Neural progenitor cell (in vitro differentiated cells): Measurements from ENCODE around the gene SLC6A7. TPM values are rescaled to one million over a fixed set of nuclear protein-coding genes. Genes with fewer than 3 reads are reported as not detected.
A peak's percentile ranks its signal among the peaks of the same experiment; 100 is the strongest.

Experiments used
- DNase-seq: peaks from one replicate; pipeline ENCODE4 v3.0.0-alpha.2; 2016; ENCODE audit warnings: low spot score
- H2AFZ ChIP-seq: fragments of 200-600 bp; sonication (generic); replicated peaks from 2 replicates; pipeline ENCODE4 v1.6.1; 2016; ENCODE audit warnings: antibody characterized with exemption
- H3F3A ChIP-seq: fragments of 200-600 bp; sonication (generic); 2 replicates; pipeline ENCODE4 v1.6.1; 2016; ENCODE audit warnings: antibody characterized with exemption, low read depth
- H3K27ac ChIP-seq: fragments of 200-600 bp; sonication (generic); 2 replicates; pipeline ENCODE4 v1.5.1; 2016; ENCODE audit warnings: mild to moderate bottlenecking
- H3K27me3 ChIP-seq: fragments of 200-600 bp; sonication (generic); 2 replicates; pipeline ENCODE4 v1.6.1; 2016; ENCODE audit warnings: mild to moderate bottlenecking, moderate library complexity
- H3K36me3 ChIP-seq: fragments of 200-600 bp; sonication (generic); 2 replicates; pipeline ENCODE4 v1.5.1; 2016
- H3K4me1 ChIP-seq: fragments of 200-600 bp; sonication (generic); 2 replicates; pipeline ENCODE4 v1.6.1; 2016; ENCODE audit warnings: mixed run types
- H3K4me2 ChIP-seq: fragments of 200-600 bp; sonication (generic); 2 replicates; pipeline ENCODE4 v1.6.1; 2016
- H3K4me3 ChIP-seq: fragments of 200-600 bp; sonication (generic); 2 replicates; pipeline ENCODE4 v1.5.1; 2016
- H3K79me2 ChIP-seq: fragments of 200-600 bp; sonication (generic); 2 replicates; pipeline ENCODE4 v1.6.1; 2016; ENCODE audit warnings: low read depth
- H3K9ac ChIP-seq: fragments of 200-600 bp; sonication (generic); 2 replicates; pipeline ENCODE4 v1.6.1; 2016
- H3K9me3 ChIP-seq: fragments of 200-600 bp; sonication (generic); 2 replicates; pipeline ENCODE4 v1.5.1; 2016; ENCODE audit warnings: low read depth
- H4K20me1 ChIP-seq: fragments of 200-600 bp; sonication (generic); 2 replicates; pipeline ENCODE4 v1.6.1; 2016; ENCODE audit warnings: low read depth
- H3K27ac Mint-ChIP-seq: 3 replicates; pipeline ENCODE4 v1.8.0; 2021; ENCODE audit warnings: mixed read lengths
- H3K27me3 Mint-ChIP-seq: 2 replicates; pipeline ENCODE4 v1.8.0; 2022; ENCODE audit warnings: low read depth, mild to moderate bottlenecking, inconsistent platforms, moderate library complexity, mixed read lengths; ENCODE audit not compliant: insufficient read depth
- H3K36me3 Mint-ChIP-seq: 3 replicates; pipeline ENCODE4 v1.8.0; 2021; ENCODE audit warnings: mixed read lengths
- H3K4me1 Mint-ChIP-seq: 3 replicates; pipeline ENCODE4 v1.8.0; 2021; ENCODE audit warnings: mixed read lengths
- H3K4me3 Mint-ChIP-seq: 3 replicates; pipeline ENCODE4 v1.8.0; 2021; ENCODE audit warnings: mild to moderate bottlenecking, moderate library complexity, mixed read lengths
- H3K9me3 Mint-ChIP-seq: 3 replicates; pipeline ENCODE4 v1.8.0; 2020; ENCODE audit warnings: mixed read lengths
- CTCF ChIP-seq: fragments of 200-600 bp; sonication (generic); IDR thresholded peaks from 2 replicates; pipeline ENCODE4 v1.5.1; 2017; ENCODE audit warnings: antibody characterized with exemption, mild to moderate bottlenecking
- EZH2 ChIP-seq: fragments of 200-600 bp; sonication (generic); IDR thresholded peaks from 2 replicates; pipeline ENCODE4 v1.6.1; 2017; ENCODE audit warnings: antibody characterized with exemption, mild to moderate bottlenecking, moderate library complexity
- EZH2phosphoT487 ChIP-seq: fragments of 200-600 bp; sonication (generic); IDR thresholded peaks from 2 replicates; pipeline ENCODE4 v1.6.1; 2017; ENCODE audit warnings: antibody characterized with exemption
- total RNA-seq: library from RNA; depleted of rRNA; stranded (reverse); fragments of >200 nt; gene quantifications from 2 replicates; pipeline ENCODE4 v1.2.3, GENCODE V29; 2015; ENCODE audit warnings: low replicate concordance

SLC6A7 gene
- total RNA-seq, 1 donor from 2014 or later = not detected

GRCh38 chr5:150175076-150175475, 14.8 kb upstream of the SLC6A7 start:
- Mint-ChIP-seq H3K4me1 (peaks cover 8% of the 10 kb centered on the region), H3K27ac (no peak overlapping the region), H3K36me3 (no peaks in the 10 kb centered on the region), H3K9me3 (no peaks in the 10 kb centered on the region), H3K4me3 (no peak overlapping the region), H3K27me3 (peaks cover 12% of the 10 kb centered on the region)
- H3K4me2 ChIP-seq = no peak overlapping the region
- H3F3A ChIP-seq = no peaks in the 10 kb centered on the region
- no peak overlapping the region for H3K4me3 ChIP-seq
- H3K9me3 ChIP-seq = no peaks in the 10 kb centered on the region
- no peaks in the 10 kb centered on the region for H3K4me1 ChIP-seq
- H2AFZ ChIP-seq = peak overlapping the region; percentile 64
- H3K79me2 ChIP-seq = no peaks in the 10 kb centered on the region
- H3K27ac ChIP-seq = no peak overlapping the region
- H3K27me3 ChIP-seq = peaks cover 27% of the 10 kb centered on the region
- DNase-seq = no peak
- no peaks in the 10 kb centered on the region for H3K36me3 ChIP-seq
- TF ChIP-seq CTCF (no peak), EZH2 (no peak), EZH2phosphoT487 (no peak)
- no peak overlapping the region for H3K9ac ChIP-seq
- no peaks in the 10 kb centered on the region for H4K20me1 ChIP-seq

DNA sequence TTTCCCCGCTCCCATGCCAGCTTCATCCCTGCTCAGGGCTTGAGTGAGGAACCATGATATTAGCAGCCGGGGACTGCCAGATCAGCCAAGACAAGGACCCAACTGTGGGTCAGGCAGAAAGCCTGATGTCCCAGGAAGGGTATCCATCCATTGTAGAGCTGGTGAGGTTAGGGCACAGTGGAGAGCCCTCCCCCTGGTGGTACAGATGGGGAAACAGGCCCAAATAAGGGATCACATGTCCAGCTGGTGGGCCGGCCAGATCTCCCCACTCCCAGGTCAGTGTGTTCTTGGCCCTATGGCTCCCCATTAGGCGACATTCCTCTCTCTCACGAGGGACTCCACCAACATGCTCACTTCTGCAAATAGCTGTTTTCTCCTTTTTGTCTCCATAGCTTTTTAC, 14.3 kb upstream of the SLC6A7 start:
- H2AFZ ChIP-seq = peak overlapping the region; percentile 64
- H3K36me3 Mint-ChIP-seq = no peaks in the 10 kb centered on the region
- no peak overlapping the region for H3K4me3 ChIP-seq
- TF ChIP-seq EZH2 (no peak), CTCF (peak; percentile 65)
- H3K4me3 Mint-ChIP-seq = no peak overlapping the region
- peaks cover 22% of the 10 kb centered on the region for H3K27me3 ChIP-seq
- H3K79me2 ChIP-seq = no peaks in the 10 kb centered on the region
- no peak overlapping the region for H3K9ac ChIP-seq
- H3K9me3 ChIP-seq = no peaks in the 10 kb centered on the region
- H3K4me1 Mint-ChIP-seq = peaks cover 12% of the 10 kb centered on the region
- no peaks in the 10 kb centered on the region for H3K9me3 Mint-ChIP-seq
- H3K27ac ChIP-seq = no peak overlapping the region
- H3K36me3 ChIP-seq = no peaks in the 10 kb centered on the region
- peaks cover 11% of the 10 kb centered on the region for H3K27me3 Mint-ChIP-seq
- no peak overlapping the region for H3K27ac Mint-ChIP-seq
- no peaks in the 10 kb centered on the region for H3K4me1 ChIP-seq
- peak; percentile 68 for DNase-seq
- H4K20me1 ChIP-seq = no peaks in the 10 kb centered on the region
- no peak overlapping the region for H3K4me2 ChIP-seq
- H3F3A ChIP-seq = no peaks in the 10 kb centered on the region

- TF ChIP-seq EZH2 (no peak), EZH2phosphoT487 (no peak), CTCF (no peak)
- Mint-ChIP-seq H3K4me3 (no peak overlapping the region), H3K27ac (no peak overlapping the region), H3K36me3 (no peaks in the 10 kb centered on the region), H3K9me3 (peaks cover 2% of the 10 kb centered on the region), H3K4me1 (peaks cover 20% of the 10 kb centered on the region), H3K27me3 (peaks cover 8% of the 10 kb centered on the region)
- Histone ChIP-seq H3K79me2 (no peaks in the 10 kb centered on the region), H2AFZ (no peak overlapping the region), H3K4me2 (no peak overlapping the region), H3K9me3 (no peaks in the 10 kb centered on the region), H3K36me3 (no peaks in the 10 kb centered on the region), H3K4me1 (no peaks in the 10 kb centered on the region), H3F3A (no peaks in the 10 kb centered on the region), H3K27me3 (peaks cover 11% of the 10 kb centered on the region), H3K9ac (no peak overlapping the region), H3K27ac (no peak overlapping the region), H4K20me1 (no peaks in the 10 kb centered on the region), H3K4me3 (no peak overlapping the region)
- DNase-seq = no peak
Measured at GRCh38 chr5:150176745-150177477, 13.0 kb upstream of the SLC6A7 start.
